ENCODE measurements around the gene ZBTB33. TPM values are rescaled to one million over a fixed set of nuclear protein-coding genes. Genes with fewer than 3 reads are reported as not detected.

ZBTB33 gene
- total and polyA plus RNA-seq, 12 donors, result 1.9 to 34.8 (median 13.1) TPM

GRCh38 chrX:120264341-120264740 lies 13.7 kb downstream of the ZBTB33 start:
- no peak overlapping the region for H3K27ac ChIP-seq
- no peaks in the 10 kb centered on the region for H3K36me3 ChIP-seq (replicated peaks in 1 of 2)
- H3K4me1 ChIP-seq (replicated peaks in 1 of 2), result no peaks in the 10 kb centered on the region
- TF ChIP-seq POLR2A (IDR thresholded peaks at IDR 0.05) (no peak), CTCF (IDR thresholded peaks at IDR 0.05) (no peak)
- H3K4me3 ChIP-seq, result no peak overlapping the region
- peaks cover 7% of the 10 kb centered on the region for H3K27me3 ChIP-seq
- DNase-seq, result no peak
- intact Hi-C loops (cut with DNase I), result no loop called here
- no peaks in the 10 kb centered on the region for H3K9me3 ChIP-seq (replicated peaks in 1 of 3)

GRCh38 chrX:120269373-120270035 lies 18.9 kb downstream of the ZBTB33 start:
- no peaks in the 10 kb centered on the region for H3K36me3 ChIP-seq (replicated peaks in 1 of 2)
- no peaks in the 10 kb centered on the region for H3K27me3 ChIP-seq
- 0 to 74% (median 47%) methylated on average over 1 of the region's 1 CpG for WGBS, 4 donors
- H3K4me1 ChIP-seq (replicated peaks in 1 of 2), result no peaks in the 10 kb centered on the region
- no peak overlapping the region for H3K4me3 ChIP-seq
- DNase-seq, result no peak
- H3K9me3 ChIP-seq (replicated peaks in 1 of 3), result no peaks in the 10 kb centered on the region
- intact Hi-C loops (cut with DNase I), result no loop called here
- no peak overlapping the region for H3K27ac ChIP-seq
- no peak for TF ChIP-seq CTCF (IDR thresholded peaks at IDR 0.05)
- TF ChIP-seq POLR2A (IDR thresholded peaks at IDR 0.05), result no peak

GRCh38 chrX:120270567-120270966 lies 20.0 kb downstream of the ZBTB33 start:
- H3K27me3 ChIP-seq, result no peaks in the 10 kb centered on the region
- no peaks in the 10 kb centered on the region for H3K4me1 ChIP-seq (replicated peaks in 1 of 2)
- no peak overlapping the region for H3K27ac ChIP-seq
- intact Hi-C loops (cut with DNase I), result no loop called here
- 62 to 84% (median 74%) methylated on average over 2 to 4 of the region's 4 CpGs for WGBS, 4 donors
- H3K9me3 ChIP-seq (replicated peaks in 1 of 3), result no peaks in the 10 kb centered on the region
- TF ChIP-seq POLR2A (IDR thresholded peaks at IDR 0.05), result no peak
- TF ChIP-seq CTCF (IDR thresholded peaks at IDR 0.05), result no peak
- no peak for DNase-seq
- H3K4me3 ChIP-seq, result no peak overlapping the region
- H3K36me3 ChIP-seq (replicated peaks in 1 of 2), result no peaks in the 10 kb centered on the region

- Histone ChIP-seq H3K27me3 (no peaks in the 10 kb centered on the region), H3K27ac (no peak overlapping the region), H3K36me3 (replicated peaks in 1 of 2) (no peaks in the 10 kb centered on the region), H3K9me3 (replicated peaks in 1 of 3) (no peaks in the 10 kb centered on the region), H3K4me1 (replicated peaks in 1 of 2) (no peaks in the 10 kb centered on the region), H3K4me3 (no peak overlapping the region)
- intact Hi-C loops (cut with DNase I), result no loop called here
- TF ChIP-seq POLR2A (IDR thresholded peaks at IDR 0.05), result no peak
- TF ChIP-seq CTCF (IDR thresholded peaks at IDR 0.05), result no peak
- peak in 3 of 7 donors; percentile 18 to 31 (median 26) for DNase-seq
- WGBS, 4 donors, result 57 to 83% (median 72%) methylated on average over 2 of the region's 2 CpGs
Measured at GRCh38 chrX:120271218-120271617, 20.6 kb downstream of the ZBTB33 start.

All from adrenal gland (tissue), 12 donors.